Neural progenitor cell (in vitro differentiated cells): ENCODE results near the gene ZNF787.

Experiments
- EZH2 ChIP-seq: fragments of 200-600 bp; sonication (generic); IDR thresholded peaks from 2 replicates; pipeline ENCODE4 v1.6.1; 2017; ENCODE audit warnings: antibody characterized with exemption, mild to moderate bottlenecking, moderate library complexity
- EZH2phosphoT487 ChIP-seq: fragments of 200-600 bp; sonication (generic); IDR thresholded peaks from 2 replicates; pipeline ENCODE4 v1.6.1; 2017; ENCODE audit warnings: antibody characterized with exemption
- TF ChIP-seq, protein P1 (sequence below): fragments of 200-600 bp; sonication (generic); IDR thresholded peaks from 2 replicates; pipeline ENCODE4 v1.5.1; 2017; ENCODE audit warnings: antibody characterized with exemption, mild to moderate bottlenecking

DNA sequence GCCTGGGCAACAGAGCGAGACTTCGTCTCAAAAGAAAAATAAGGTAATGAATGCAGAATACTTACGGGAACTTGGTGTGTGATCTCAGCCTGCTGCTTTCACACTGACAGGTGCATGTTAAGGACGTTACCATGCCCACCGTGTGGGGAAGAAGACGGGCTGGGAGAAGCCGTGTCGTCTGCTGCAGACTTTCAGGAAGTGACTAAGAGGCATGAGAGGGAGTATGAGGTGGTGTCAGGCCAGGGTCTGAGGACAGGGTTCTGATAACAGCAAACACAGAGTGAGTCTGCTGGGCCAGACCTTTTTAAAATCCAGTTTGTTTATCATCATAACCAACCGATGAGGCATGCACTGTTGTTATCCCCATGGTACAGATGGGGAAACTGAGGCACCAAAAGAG is 41.2 kb upstream of the ZNF787 start:
- TF ChIP-seq, protein P1, sequence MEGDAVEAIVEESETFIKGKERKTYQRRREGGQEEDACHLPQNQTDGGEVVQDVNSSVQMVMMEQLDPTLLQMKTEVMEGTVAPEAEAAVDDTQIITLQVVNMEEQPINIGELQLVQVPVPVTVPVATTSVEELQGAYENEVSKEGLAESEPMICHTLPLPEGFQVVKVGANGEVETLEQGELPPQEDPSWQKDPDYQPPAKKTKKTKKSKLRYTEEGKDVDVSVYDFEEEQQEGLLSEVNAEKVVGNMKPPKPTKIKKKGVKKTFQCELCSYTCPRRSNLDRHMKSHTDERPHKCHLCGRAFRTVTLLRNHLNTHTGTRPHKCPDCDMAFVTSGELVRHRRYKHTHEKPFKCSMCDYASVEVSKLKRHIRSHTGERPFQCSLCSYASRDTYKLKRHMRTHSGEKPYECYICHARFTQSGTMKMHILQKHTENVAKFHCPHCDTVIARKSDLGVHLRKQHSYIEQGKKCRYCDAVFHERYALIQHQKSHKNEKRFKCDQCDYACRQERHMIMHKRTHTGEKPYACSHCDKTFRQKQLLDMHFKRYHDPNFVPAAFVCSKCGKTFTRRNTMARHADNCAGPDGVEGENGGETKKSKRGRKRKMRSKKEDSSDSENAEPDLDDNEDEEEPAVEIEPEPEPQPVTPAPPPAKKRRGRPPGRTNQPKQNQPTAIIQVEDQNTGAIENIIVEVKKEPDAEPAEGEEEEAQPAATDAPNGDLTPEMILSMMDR, result no peak
- TF ChIP-seq EZH2, result no peak
- no peak for TF ChIP-seq EZH2phosphoT487
